GM21360 (cell line): ENCODE measurements around the gene IFT43.

ENCODE experiments used
- ATAC-seq: cut with Tn5 transposase; IDR thresholded peaks from one replicate; pipeline ENCODE4 v1.9.1; 2021; ENCODE audit warnings: mild to moderate bottlenecking, moderate library complexity; ENCODE audit not compliant: unreplicated experiment

Gene IFT43

GRCh38 chr14:76101391-76102379 is 116.1 kb downstream of the IFT43 start:
- ATAC-seq, result no peak

GRCh38 chr14:76104802-76105355 is 119.3 kb downstream of the IFT43 start:
- no peak for ATAC-seq

- no peak for ATAC-seq
Measured at GRCh38 chr14:76106188-76106587, 120.6 kb downstream of the IFT43 start.

GRCh38 chr14:76109087-76109880 is 123.7 kb downstream of the IFT43 start:
- no peak for ATAC-seq

GRCh38 chr14:76112889-76113624 is 127.5 kb downstream of the IFT43 start:
- no peak for ATAC-seq

GRCh38 chr14:76113691-76114090 is 128.1 kb downstream of the IFT43 start:
- ATAC-seq, result no peak

GRCh38 chr14:76115010-76115422 is 129.5 kb downstream of the IFT43 start:
- ATAC-seq, result no peak

GRCh38 chr14:76117789-76118484 is 132.4 kb downstream of the IFT43 start:
- no peak for ATAC-seq

GRCh38 chr14:76118594-76118993 is 133.0 kb downstream of the IFT43 start:
- ATAC-seq, result no peak

GRCh38 chr14:76121089-76121748 is 135.7 kb downstream of the IFT43 start:
- ATAC-seq, result no peak

GRCh38 chr14:76123426-76124225 is 138.1 kb downstream of the IFT43 start:
- no peak for ATAC-seq

- ATAC-seq, result no peak
Measured at GRCh38 chr14:76125511-76125910, 139.9 kb downstream of the IFT43 start.

- ATAC-seq, result no peak
Measured at GRCh38 chr14:76126076-76126475, 140.5 kb downstream of the IFT43 start.

GRCh38 chr14:76129851-76130576 is 144.5 kb downstream of the IFT43 start:
- ATAC-seq, result no peak

- ATAC-seq, result no peak
Measured at GRCh38 chr14:76131071-76131965, 145.8 kb downstream of the IFT43 start.

GRCh38 chr14:76133103-76133502 is 147.5 kb downstream of the IFT43 start:
- ATAC-seq, result no peak
